HepG2 (cell line): ENCODE results near the gene DENND4B. TPM values are rescaled to one million over a fixed set of nuclear protein-coding genes. Genes with fewer than 3 reads are reported as not detected.

Source experiments
- FOXP4 ChIP-seq: sonication (generic); formaldehyde crosslinking; IDR thresholded peaks from 2 replicates; pipeline ENCODE4 v1.4.0; 2020; ENCODE audit warnings: missing genetic modification reagents
- IRF1 ChIP-seq: sonication (generic); formaldehyde crosslinking; IDR thresholded peaks from 2 replicates; pipeline ENCODE4 v1.4.0; 2020; ENCODE audit warnings: low read depth, mild to moderate bottlenecking, missing genetic modification reagents
- NFAT5 ChIP-seq: sonication (generic); formaldehyde crosslinking; IDR thresholded peaks from 2 replicates; pipeline ENCODE4 v1.4.0; 2020; ENCODE audit warnings: missing genetic modification reagents
- PLRG1 ChIP-seq: fragments of 450-650 bp; conservative IDR thresholded peaks from 2 replicates; pipeline ENCODE4 v1.6.1; 2016
- REST ChIP-seq, 2 experiments: IDR thresholded peaks; 2 replicates each; pipeline ENCODE4 v1.6.1; 2011 to 2012; ENCODE audit warnings: low read length in 2 of 2, borderline replicate concordance in 1 of 2, low read depth in 1 of 2, mild to moderate bottlenecking in 1 of 2, moderate library complexity in 1 of 2
- TRIM24 ChIP-seq: sonication (generic); formaldehyde crosslinking; IDR thresholded peaks from 2 replicates; pipeline ENCODE4 v1.8.0; 2022; ENCODE audit warnings: mild to moderate bottlenecking, missing genetic modification reagents
- ZNF530 ChIP-seq: sonication (generic); formaldehyde crosslinking; IDR thresholded peaks from 2 replicates; pipeline ENCODE4 v1.5.0; 2020; ENCODE audit warnings: low read depth, mild to moderate bottlenecking, missing genetic modification reagents
- ZNF749 ChIP-seq: sonication (generic); formaldehyde crosslinking; IDR thresholded peaks from 2 replicates; pipeline ENCODE4 v1.8.0; 2022; ENCODE audit warnings: mild to moderate bottlenecking, missing genetic modification reagents, moderate library complexity, borderline replicate concordance
- polyA plus RNA-seq, 8 experiments: library from polyadenylated mRNA; depleted of rRNA in 3 of 8; stranded (reverse) in 7 of 8; unstranded in 1 of 8; fragments of >200 nt; fragmentation: Illumina TruSeq in 4 of 8; extraction: Trizol in 4 of 8; gene quantifications; 2 replicates each; pipeline versions ENCODE4 v1.2.1 to v1.2.3, GENCODE V29; 2011 to 2016; ENCODE audit warnings: low read depth in 4 of 8, missing spikeins in 1 of 8, mixed read lengths in 1 of 8; ENCODE audit not compliant: insufficient read depth in 1 of 8
- total RNA-seq, 5 experiments: library from RNA; depleted of rRNA; stranded (reverse); fragments of >200 nt; fragmentation: Illumina TruSeq; extraction: Trizol; gene quantifications; 2 replicates each; pipeline ENCODE4 v1.2.3, GENCODE V29; 2016; ENCODE audit warnings: low read depth in 1 of 5
- TF ChIP-seq, protein P1 (sequence below): sonication (generic); formaldehyde crosslinking; IDR thresholded peaks from 2 replicates; pipeline ENCODE4 v1.9.0; 2021; ENCODE audit warnings: missing genetic modification reagents, borderline replicate concordance

The DENND4B gene
- total and polyA plus RNA-seq, 2 of the 13 experiments (the other 11 are each of a cell fraction or from before 2014, with no cell fraction given) = 15.1 to 20.3 TPM

- TF ChIP-seq IRF1 = 0 out of 2 replicates have a peak, but pooled peaks have one; percentile 37
- TF ChIP-seq ZNF749 (CRISPR knock-in tag) = peak; percentile 31; the same call in 1 of the 2 replicates
- no peak; a peak in 1 of 4 replicates for TF ChIP-seq REST (IDR thresholded peaks at IDR 0.05; ENCODE audit: borderline replicate concordance in 1 of 2, low read depth in 1 of 2, low read length in 2 of 2)
- TF ChIP-seq, protein P1, sequence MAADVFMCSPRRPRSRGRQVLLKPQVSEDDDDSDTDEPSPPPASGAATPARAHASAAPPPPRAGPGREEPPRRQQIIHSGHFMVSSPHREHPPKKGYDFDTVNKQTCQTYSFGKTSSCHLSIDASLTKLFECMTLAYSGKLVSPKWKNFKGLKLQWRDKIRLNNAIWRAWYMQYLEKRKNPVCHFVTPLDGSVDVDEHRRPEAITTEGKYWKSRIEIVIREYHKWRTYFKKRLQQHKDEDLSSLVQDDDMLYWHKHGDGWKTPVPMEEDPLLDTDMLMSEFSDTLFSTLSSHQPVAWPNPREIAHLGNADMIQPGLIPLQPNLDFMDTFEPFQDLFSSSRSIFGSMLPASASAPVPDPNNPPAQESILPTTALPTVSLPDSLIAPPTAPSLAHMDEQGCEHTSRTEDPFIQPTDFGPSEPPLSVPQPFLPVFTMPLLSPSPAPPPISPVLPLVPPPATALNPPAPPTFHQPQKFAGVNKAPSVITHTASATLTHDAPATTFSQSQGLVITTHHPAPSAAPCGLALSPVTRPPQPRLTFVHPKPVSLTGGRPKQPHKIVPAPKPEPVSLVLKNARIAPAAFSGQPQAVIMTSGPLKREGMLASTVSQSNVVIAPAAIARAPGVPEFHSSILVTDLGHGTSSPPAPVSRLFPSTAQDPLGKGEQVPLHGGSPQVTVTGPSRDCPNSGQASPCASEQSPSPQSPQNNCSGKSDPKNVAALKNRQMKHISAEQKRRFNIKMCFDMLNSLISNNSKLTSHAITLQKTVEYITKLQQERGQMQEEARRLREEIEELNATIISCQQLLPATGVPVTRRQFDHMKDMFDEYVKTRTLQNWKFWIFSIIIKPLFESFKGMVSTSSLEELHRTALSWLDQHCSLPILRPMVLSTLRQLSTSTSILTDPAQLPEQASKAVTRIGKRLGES = no peak
- TF ChIP-seq NFAT5 (CRISPR knock-in tag) = 0 out of 2 replicates have a peak, but pooled peaks have one; percentile 29
- TF ChIP-seq TRIM24 (CRISPR knock-in tag) = no peak
- no peak for TF ChIP-seq ZNF530 (CRISPR knock-in tag)
- TF ChIP-seq FOXP4 (CRISPR knock-in tag) = peak; percentile 62
- TF ChIP-seq PLRG1 = no peak
These were observed 20.8 kb upstream of the DENND4B start, which contains the start of gene CREB3L4 (continued) for GRCh38 chr1:153967107-153967999.
